Right ventricle myocardium superior (tissue), 1 donor: ENCODE results near the gene DZIP3. TPM values are rescaled to one million over a fixed set of nuclear protein-coding genes. Genes with fewer than 3 reads are reported as not detected.

Experiments
- ATAC-seq: fragments of 200-7000 bp; cut with Tn5 transposase; one replicate; pipeline ENCODE4 v1.9.1; 2020; ENCODE audit warnings: mild to moderate bottlenecking; ENCODE audit not compliant: poor library complexity
- DNase-seq: peaks from one replicate; pipeline ENCODE4 v3.0.0-alpha.2; 2020
- intact Hi-C: fragments of 100-400 bp; cut with DNase I; formaldehyde crosslinking; loops from one replicate; pipeline ENCODE4 v1.11.2; 2022
- long read RNA-seq: library from polyadenylated mRNA; unstranded; transcript quantifications from one replicate; pipeline ENCODE4 v2.0.0, GENCODE V29; 2021
- total RNA-seq: library from RNA; stranded (reverse); fragmentation: NEBNext Ultra II Directional; extraction: Animal tissue kit (Norgen Biotek cat#: 25700); gene quantifications from one replicate; pipeline ENCODE4 v1.2.1, GENCODE V29; 2021
- donor health status: DM: no; HTN: yes; CAD: no; lungs with severe emphysema.

DZIP3 gene, protein sequence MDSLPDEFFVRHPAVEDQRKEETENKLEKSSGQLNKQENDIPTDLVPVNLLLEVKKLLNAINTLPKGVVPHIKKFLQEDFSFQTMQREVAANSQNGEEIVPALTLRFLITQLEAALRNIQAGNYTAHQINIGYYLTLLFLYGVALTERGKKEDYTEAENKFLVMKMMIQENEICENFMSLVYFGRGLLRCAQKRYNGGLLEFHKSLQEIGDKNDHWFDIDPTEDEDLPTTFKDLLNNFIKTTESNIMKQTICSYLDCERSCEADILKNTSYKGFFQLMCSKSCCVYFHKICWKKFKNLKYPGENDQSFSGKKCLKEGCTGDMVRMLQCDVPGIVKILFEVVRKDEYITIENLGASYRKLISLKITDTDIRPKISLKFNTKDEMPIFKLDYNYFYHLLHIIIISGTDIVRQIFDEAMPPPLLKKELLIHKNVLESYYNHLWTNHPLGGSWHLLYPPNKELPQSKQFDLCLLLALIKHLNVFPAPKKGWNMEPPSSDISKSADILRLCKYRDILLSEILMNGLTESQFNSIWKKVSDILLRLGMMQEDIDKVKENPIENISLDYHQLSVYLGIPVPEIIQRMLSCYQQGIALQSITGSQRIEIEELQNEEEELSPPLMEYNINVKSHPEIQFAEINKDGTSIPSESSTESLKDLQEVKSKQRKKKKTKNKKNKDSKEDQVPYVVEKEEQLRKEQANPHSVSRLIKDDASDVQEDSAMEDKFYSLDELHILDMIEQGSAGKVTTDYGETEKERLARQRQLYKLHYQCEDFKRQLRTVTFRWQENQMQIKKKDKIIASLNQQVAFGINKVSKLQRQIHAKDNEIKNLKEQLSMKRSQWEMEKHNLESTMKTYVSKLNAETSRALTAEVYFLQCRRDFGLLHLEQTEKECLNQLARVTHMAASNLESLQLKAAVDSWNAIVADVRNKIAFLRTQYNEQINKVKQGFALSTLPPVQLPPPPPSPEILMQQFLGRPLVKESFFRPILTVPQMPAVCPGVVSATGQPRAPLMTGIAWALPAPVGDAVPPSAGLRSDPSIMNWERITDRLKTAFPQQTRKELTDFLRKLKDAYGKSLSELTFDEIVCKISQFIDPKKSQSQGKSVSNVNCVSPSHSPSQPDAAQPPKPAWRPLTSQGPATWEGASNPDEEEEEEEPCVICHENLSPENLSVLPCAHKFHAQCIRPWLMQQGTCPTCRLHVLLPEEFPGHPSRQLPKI
- 14.3 TPM for total RNA-seq
- long read RNA-seq, full-length matches to known transcripts, result 7 of 18 reads
- long read RNA-seq, partial matches to known transcripts, result 5 of 18 reads
- long read RNA-seq, other reads (novel, unspliced or antisense), result 6 of 18 reads

DNA sequence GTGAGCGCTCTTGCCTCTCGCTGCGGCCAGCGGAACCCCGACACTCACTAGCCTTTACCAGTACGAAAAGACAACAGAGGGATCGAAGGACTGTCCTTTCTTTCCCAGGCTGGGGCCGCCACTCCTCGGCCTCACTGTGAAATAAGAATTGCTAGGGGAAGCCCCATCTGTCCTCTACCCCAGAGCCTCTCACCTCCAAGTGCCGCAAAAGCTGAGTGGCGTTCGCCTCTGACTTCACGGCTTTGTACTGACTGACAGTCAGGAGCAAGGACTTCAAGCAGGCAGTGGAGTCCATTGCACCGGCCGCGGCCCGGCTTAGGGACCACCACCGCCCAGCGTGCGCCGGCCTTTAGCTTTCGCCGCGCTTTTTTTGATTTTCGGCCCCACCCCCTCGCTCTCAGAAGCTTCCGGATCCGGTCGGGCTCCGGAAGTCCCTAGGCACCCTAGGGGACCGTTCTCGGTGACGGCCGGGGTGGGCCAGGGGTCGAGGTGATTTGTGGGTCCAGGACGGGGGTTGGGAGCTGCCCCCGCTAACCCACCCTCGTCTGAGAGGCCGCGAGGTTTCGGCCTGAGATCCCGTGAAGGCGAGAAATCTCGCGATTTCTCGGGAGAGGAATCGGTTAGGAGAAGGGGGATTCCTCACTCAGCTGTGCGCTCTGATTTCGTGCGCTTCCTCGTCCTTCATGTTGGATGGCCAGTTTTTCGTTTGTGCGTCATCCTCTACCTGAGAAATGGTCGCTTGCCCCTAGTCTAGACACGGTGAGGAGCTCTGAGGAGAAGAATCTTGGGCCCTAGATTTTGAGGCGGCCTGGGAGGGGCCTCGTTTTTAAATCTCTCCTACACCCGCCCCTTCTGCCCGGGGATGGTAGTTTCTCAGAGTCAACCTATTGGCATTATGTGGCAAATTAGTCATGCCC, at the start of gene DZIP3, which contains the start of gene CIP2A:
DZIP3 (plus strand) TSS at position 642 of the 917 bp plus-strand sequence. CDS start 15,685 bp downstream, outside the sequence.
CIP2A (minus strand) TSS at position 358 of the 917 bp plus-strand sequence; CDS start at position 295, 63 bp downstream.
- peak; percentile 96 for ATAC-seq
- intact Hi-C loops, result no loop called here
- DNase-seq, result peak; percentile 89

DNA sequence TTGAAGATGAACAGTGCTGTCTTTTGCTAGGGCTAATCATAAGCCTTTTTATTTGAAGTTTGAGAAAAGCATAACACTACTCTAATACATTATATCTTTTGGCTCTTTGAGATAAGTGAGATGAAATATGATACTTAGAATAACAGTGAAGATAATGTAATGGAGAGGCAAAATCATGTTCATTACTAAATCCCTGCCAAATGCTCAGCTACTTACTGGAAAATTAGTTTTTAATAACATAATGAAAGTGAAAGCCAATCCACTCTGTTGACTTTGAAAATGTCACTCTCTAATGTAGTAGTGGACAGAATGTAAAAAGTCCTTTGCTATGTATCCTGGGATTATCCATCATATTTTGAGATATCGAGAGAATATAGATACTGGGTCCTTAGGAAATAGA, 43.3 kb upstream of the DZIP3 start:
- ATAC-seq (no peak), DNase-seq (no peak)
- intact Hi-C loops, result no loop called here

DNA sequence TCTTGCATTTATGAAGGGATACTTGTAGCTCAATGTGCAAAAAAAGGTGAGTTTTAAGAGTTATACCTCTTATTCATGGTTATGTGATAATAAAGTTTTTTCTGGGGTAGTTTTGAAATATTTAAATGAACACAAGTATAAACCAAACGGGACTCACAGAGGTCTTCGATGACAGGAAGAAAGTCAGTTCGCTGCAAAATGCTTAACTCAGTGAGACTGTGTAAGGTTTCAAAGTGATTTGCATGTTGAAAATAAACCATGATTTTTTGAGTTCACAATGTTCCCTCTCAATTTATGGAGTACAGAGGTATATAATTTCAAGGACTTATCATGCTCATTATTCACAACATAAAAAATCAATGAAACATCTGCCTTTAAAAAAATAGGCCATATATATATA, 42.8 kb upstream of the DZIP3 start:
- DNase-seq, result no peak
- intact Hi-C loops, result no loop called here
- ATAC-seq, result no peak

DNA sequence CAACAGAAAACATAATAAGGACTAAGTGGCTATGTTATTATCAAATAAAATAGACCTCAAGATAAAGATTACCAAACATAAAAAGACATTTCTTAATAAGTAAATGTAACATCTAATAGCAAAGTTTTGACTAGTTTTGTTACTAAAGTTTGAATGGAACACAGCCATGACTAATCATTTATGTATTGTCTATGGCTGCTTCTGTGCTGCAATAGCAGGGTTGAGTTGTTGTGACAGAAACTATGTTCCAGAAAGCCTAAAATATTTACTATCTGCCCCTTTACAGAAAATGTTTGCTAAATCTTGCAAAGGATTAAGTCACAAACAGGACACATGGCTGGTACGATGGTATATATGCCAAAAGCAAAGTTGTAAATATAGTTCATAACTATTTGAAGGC, 41.2 kb upstream of the DZIP3 start:
- intact Hi-C loops, result no loop called here
- DNase-seq (no peak), ATAC-seq (no peak)

DNA sequence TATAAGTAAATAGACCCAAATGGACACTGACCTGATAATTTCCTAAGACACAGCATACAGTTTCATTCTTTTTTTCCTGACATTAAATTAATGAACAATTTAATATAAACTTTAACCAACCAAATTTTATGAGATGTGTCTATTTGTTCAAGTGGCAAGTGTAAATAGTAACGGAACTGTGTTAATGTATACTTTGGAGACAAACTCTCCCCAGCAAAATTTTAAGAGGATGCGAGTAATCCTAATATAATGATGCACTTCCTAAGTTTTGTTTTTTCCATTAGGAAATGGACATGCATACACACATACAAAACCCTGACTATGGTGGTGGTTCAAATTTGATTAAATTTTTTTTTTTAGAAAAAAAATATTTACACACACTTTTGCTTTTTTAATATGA, 40.6 kb upstream of the DZIP3 start:
- no peak for ATAC-seq
- intact Hi-C loops, result no loop called here
- no peak for DNase-seq

DNA sequence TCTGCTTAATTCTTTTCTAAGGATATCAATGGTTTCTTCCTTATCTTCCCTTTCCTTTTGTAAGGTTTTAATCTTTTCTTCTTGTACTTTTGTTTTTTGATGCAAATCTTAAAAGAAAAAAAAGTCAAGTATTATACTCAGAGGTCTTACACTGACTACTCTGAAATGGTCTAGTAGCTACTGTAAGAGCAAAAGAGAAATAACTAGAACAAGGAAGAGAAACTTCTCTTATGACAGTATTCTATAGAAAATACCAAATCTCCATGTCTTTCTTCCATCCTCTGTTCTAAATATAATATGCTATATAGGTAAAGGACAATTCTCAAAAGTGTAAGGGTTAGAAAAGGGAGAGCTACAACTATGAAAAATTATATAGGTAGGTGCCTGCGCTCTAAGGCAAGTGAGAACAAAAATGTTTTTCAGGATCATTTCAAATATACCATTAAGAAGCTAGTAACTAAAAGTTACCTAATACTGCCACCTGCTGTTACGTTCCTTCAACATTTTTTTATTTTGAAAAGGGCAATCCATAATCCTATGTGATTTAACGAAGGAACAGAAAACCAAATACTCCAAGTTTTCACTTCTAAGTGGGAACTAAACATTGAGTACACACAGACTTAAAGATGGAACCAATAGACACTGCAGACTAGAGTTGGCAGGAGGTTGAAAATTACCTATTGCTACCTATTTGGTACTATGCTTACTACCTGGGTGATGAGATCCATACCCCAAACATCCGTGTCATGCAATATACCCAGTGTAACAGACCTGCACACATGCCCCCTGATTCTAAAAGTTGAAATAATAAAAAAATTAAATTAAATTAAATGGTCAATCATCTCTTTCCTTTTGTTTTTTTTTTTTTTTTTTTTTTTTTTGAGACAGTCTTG, 37.0 kb upstream of the DZIP3 start:
- intact Hi-C loops, result loop anchor here (2.0 kb wide), 1 partner anchor 64 kb away; no protein-coding TSS in a partner anchor
- ATAC-seq (peak; percentile 71), DNase-seq (no peak)

DNA sequence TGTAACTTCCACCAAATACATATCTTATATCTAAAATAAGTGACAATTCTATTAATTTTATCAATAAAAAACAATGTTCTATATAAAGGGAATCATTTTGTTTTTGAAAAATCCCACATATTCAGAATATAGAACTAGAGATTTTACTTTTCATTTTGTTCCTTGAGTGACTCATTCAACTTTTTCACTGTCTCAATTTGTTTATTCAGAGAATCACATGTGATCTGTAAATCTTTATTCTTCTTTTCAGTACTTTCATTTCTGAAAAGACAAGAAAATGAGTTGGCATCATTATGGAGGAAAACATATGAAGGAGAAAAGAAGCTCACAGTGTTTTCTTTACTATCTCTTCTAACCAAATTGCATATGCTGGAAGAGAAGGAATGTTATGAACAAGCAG, 35.3 kb upstream of the DZIP3 start:
- ATAC-seq (no peak), DNase-seq (no peak)
- intact Hi-C loops, result no loop called here

DNA sequence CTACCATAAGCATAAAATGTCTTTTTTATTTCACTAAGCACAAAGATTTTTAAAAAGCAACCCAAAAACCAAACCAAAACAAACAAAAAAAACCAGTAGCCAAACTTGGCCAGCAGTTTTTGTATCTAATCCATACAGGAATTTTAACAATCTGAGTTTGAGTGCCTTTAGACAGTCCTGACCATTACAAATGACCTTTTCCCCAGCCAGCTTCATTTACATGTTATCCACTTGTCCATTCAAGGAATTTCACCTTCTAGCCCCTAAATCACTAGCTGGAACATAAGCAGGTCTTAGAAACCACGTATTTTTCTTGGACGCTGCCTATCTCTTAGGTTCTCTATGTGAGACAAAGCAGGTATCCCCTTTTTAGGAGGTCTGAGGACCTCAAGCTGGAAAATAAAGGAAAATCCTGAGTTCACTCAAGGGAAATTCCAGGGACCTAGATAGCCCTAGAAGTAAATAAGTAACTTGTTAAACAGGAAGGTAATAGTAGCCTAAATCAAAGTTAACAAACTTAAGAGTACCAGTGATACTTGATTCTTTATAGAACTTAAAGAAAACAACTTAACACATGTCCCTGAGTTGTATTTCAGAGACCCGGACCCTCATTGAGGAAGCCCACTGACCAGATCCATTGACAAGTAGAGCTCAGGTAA, 34.5 kb upstream of the DZIP3 start:
- ATAC-seq (peak; percentile 36), DNase-seq (no peak)
- intact Hi-C loops, result no loop called here

DNA sequence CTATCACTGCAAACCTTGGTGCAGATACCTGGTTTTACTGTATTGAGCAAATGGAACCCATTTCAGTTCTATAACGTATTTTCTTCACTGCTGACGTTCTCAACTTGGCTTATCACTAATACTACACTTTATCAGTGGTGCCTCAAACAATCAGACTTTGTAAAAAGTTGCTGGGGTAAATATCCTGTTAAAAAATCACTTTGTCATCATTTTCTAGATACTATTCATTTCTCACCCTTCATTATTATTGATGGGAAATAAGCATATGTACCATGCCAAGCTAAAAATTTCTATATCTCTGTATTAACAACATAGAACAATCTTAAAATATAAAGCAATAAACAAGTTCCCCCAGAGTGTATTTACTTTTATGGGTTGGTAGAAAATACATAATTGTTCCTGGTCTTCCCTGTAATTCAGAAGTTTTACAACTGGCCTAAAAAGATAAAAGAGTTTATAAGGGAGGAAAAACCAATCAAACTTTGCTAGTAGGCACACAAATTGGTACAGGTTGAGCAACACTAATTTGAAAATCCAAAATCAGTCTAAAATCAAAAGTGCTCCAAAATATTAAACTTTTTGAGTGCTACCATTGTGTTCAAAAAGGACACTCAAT, 33.4 kb upstream of the DZIP3 start:
- intact Hi-C loops, result no loop called here
- ATAC-seq, result no peak
- DNase-seq, result no peak

DNA sequence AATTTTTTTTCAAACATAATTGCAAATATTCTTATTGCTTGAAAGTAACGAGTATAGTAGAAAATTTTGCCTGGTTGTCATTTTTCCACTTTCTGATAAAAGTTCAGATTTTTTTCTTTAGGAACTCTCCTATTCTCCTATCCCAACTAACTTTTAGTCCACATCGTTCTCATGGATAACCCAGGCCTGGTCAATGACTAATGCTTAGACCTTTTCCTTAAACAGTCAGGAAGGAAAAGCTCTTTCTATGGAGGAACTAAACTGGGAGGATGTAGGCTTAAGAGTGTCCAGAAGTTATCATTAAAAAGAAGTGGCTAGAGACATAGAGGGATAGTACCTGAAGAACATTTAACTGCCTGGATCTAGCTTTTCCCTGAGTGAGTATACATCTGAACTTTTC, 27.0 kb upstream of the DZIP3 start:
- ATAC-seq (no peak), DNase-seq (no peak)
- intact Hi-C loops, result no loop called here

DNA sequence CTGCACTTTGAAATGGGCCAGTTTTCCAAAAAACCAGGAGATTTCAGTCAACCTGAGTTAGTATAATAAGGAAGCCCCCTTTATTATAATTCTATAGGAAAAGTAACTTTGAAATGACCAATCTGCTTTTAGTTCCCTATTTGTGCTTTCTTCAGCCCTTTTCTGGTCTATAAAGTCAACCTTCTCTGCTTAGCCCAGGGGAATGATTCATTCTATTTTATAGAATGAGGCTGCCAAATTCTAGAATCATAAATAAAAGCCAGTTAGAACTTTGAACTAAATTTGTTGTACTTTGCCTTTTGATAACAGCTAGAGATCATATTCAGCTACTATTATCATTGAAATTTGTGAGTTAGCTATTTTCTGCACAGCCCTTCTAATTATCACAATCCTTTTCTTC, 25.0 kb upstream of the DZIP3 start:
- ATAC-seq, result no peak
- DNase-seq, result no peak
- intact Hi-C loops, result no loop called here

DNA sequence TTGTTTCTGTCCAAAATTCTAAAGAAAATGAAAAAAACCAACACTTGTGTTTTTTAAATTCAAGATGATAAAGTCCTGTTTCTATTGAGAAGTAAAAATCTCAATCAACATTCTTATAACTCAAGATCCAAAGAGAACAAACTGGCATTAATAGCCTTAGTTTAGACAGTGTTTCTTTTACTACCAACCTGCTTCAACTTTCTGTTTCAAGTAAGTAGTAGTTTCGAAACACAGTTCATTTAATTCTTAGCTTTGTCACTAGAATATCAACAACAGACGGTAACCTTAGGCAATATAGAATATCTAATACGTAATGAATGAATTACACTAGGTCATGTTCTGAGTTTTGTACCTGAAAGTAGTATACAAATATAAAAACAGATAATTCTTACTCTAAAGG, 24.0 kb upstream of the DZIP3 start:
- DNase-seq (no peak), ATAC-seq (no peak)
- intact Hi-C loops, result no loop called here

DNA sequence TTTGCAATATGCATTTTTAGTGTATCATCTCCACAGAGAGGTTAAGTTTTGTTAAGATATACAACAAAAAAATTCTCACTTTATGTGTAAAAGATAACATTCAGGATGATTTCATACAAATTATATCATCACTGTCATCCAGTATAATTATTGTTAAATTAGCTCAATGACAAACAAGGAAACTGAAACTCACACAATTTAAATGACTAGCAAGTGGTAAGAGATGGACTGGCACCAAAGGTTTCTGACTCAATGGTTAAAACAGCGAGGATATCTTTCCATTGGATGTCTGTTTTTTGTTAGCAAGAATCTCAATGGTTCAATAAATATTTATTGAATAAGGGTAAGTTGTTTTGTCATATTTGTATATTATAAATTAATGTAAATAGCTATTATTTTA, 22.9 kb upstream of the DZIP3 start:
- ATAC-seq (no peak), DNase-seq (no peak)
- intact Hi-C loops, result no loop called here

DNA sequence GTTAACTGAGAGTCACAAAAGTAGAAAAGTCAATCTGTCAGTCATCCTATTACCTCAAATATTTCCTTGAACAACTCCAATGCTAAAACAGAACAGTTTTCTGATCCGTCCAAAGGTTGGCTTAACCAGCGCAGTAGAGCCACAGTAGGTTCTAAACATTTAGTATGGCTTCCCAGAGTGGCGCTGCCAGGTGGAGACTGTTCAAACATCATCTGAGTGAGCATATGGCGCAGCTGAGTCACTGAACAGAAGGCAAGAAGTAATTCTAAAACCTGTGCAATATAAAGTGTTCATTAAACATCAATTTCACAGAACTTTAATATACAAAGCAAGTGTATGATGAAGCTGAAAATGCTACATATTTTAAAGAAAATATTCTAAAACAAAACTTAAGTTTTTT, 20.2 kb upstream of the DZIP3 start:
- intact Hi-C loops, result no loop called here
- DNase-seq (no peak), ATAC-seq (no peak)

DNA sequence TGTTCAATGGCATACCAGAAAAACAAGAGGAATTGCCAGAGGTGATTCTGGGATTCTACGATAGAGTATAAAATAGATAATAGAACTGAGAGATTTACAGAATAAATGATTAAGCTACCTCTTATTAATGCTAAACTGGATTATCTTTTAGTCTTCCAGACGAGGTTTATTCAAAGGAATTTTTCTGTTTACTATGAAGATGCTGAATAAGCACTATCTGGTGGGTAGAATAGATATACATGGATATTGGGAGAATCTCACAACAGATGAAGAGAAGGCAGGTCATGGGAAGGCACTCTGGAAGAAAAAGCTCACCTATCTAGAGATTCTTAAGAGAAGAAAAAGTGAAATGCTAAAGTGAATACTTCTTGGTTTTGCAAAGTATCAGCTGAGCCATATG, 11.5 kb upstream of the DZIP3 start:
- intact Hi-C loops, result no loop called here
- DNase-seq (no peak), ATAC-seq (no peak)

DNA sequence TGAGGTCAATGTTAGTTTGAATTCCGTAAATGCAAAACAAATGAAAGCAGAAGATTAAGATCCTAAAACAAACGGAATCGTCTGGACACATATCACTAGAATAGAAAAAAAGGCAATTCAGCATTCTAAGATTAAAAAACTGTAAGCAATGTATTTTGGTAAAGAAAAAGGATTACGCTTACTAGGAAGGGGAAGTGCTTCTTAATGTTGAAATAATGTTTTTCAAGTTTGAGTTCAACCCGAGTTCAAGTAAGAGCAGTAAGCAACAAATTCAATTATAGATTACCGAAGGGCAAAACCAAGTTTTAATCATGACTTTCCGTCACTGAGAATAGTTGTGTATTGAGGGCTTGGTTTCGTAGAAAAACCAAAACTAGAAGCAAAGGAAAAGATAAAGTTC, 921 bp upstream of the DZIP3 start:
- ATAC-seq, result no peak
- no peak for DNase-seq
- intact Hi-C loops, result no loop called here
